Upper lobe of left lung (tissue), 6 donors: Measurements from ENCODE around the gene RDX. TPM values are rescaled to one million over a fixed set of nuclear protein-coding genes. Genes with fewer than 3 reads are reported as not detected.
"Not testable (repeated sequence)": the region's sequence is repeated elsewhere in the genome, so short reads cannot be mapped to it uniquely, and the experiment has no call there.

Experiments
- ATAC-seq, 2 donors: fragments of 200-7000 bp; cut with Tn5 transposase; one replicate each; pipeline ENCODE4 v1.9.1; 2022; ENCODE audit warnings: mild to moderate bottlenecking in 2 of 2, moderate library complexity in 2 of 2; ENCODE audit not compliant: low FRiP score in 2 of 2
- DNase-seq, 2 donors: peaks; one replicate each; pipeline ENCODE4 v3.0.0-alpha.2; 2019 to 2020
- H3K27ac ChIP-seq, 4 donors: fragments of 200-600 bp; sonication (generic); one replicate each; pipeline ENCODE4 v1.5.1; 2016 to 2019
- H3K27me3 ChIP-seq, 4 donors: fragments of 200-600 bp; sonication (generic); one replicate each; pipeline ENCODE4 v1.5.1; 2017 to 2019
- H3K36me3 ChIP-seq, 4 donors: fragments of 200-600 bp; sonication (generic); one replicate each; pipeline ENCODE4 v1.5.1; 2016 to 2019
- H3K4me1 ChIP-seq, 4 donors: fragments of 200-600 bp; sonication (generic); one replicate each; pipeline ENCODE4 v1.5.1; 2018 to 2019
- H3K4me3 ChIP-seq, 4 donors: fragments of 200-600 bp; sonication (generic); one replicate each; pipeline ENCODE4 v1.5.1; 2017 to 2019; ENCODE audit warnings: mild to moderate bottlenecking in 2 of 4, moderate library complexity in 1 of 4
- H3K9me3 ChIP-seq, 4 donors: fragments of 200-600 bp; sonication (generic); one replicate each; pipeline ENCODE4 v1.5.1; 2018 to 2019
- EP300 ChIP-seq, 4 donors: sonication (generic); formaldehyde crosslinking; IDR thresholded peaks; one replicate each; pipeline ENCODE4 v1.5.1; 2017; ENCODE audit warnings: antibody characterized with exemption in 4 of 4, control low read depth in 2 of 4
- POLR2A ChIP-seq, 4 donors: fragments of 450-650 bp; IDR thresholded peaks; one replicate each; pipeline ENCODE4 v1.5.1; 2016 to 2017; ENCODE audit warnings: antibody characterized with exemption in 4 of 4, mild to moderate bottlenecking in 2 of 4
- POLR2AphosphoS5 ChIP-seq, 2 donors: sonication (generic); formaldehyde crosslinking; IDR thresholded peaks; one replicate each; pipeline ENCODE4 v1.5.1; 2017; ENCODE audit warnings: antibody characterized with exemption in 2 of 2
- WGBS, 2 donors: methylation state at CpG; one replicate each; pipeline ENCODE4 v1.1.5; 2017 to 2018; 5-methylcytosine and 5-hydroxymethylcytosine counted together
- total RNA-seq, 6 donors: library from RNA; depleted of rRNA in 4 of 6; stranded (reverse); fragments of >200 nt in 4 of 6; gene quantifications; one replicate each; pipeline versions ENCODE4 v1.1.0 to v1.2.1, GENCODE V29; 2016 to 2021
- TF ChIP-seq, protein P1 (sequence below), 6 experiments: fragments of 450-650 bp in 4 of 6; fragments of 200-600 bp in 2 of 6; sonication (generic) in 2 of 6; IDR thresholded peaks; one replicate each; pipeline ENCODE4 v1.5.1; 2016 to 2019; ENCODE audit warnings: antibody characterized with exemption in 6 of 6
- donor health status: DM: no; HTN: no; CAD: no; lungs with moderate emphysema.
- donor health status: DM: no; HTN: yes; CAD: no; lungs with severe emphysema.

RDX gene
- total RNA-seq, 6 donors from 2014 or later, result 113 to 142 (median 121) TPM

DNA sequence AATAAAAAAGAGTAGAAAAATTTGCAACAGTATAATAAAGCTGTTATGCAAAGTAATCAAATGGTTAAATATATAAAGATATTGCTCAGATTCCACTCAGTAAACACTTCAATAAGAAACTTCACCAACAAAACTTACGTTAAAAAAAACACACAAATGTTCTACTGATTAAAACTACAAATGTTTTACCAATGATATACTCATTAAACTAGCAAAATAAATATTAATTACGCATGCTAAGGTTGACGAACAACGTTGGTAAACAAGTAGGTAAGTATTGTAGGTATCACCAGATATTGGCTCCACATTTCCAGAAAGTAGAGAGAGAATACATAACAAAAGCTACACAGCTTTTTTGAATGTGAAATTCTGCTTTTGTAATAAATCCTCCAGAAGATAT lies 12.6 kb downstream of the RDX start:
- H3K9me3 ChIP-seq, result no peaks in the 10 kb centered on the region
- H3K27ac ChIP-seq, result no peak overlapping the region
- TF ChIP-seq EP300 (IDR thresholded peaks at IDR 0.05) (no peak), POLR2AphosphoS5 (IDR thresholded peaks at IDR 0.05) (no peak), POLR2A (IDR thresholded peaks at IDR 0.05) (no peak)
- TF ChIP-seq, protein P1, sequence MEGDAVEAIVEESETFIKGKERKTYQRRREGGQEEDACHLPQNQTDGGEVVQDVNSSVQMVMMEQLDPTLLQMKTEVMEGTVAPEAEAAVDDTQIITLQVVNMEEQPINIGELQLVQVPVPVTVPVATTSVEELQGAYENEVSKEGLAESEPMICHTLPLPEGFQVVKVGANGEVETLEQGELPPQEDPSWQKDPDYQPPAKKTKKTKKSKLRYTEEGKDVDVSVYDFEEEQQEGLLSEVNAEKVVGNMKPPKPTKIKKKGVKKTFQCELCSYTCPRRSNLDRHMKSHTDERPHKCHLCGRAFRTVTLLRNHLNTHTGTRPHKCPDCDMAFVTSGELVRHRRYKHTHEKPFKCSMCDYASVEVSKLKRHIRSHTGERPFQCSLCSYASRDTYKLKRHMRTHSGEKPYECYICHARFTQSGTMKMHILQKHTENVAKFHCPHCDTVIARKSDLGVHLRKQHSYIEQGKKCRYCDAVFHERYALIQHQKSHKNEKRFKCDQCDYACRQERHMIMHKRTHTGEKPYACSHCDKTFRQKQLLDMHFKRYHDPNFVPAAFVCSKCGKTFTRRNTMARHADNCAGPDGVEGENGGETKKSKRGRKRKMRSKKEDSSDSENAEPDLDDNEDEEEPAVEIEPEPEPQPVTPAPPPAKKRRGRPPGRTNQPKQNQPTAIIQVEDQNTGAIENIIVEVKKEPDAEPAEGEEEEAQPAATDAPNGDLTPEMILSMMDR (IDR thresholded peaks at IDR 0.05), result no peak
- whole genome bisulfite sequencing, 2 donors, result 60 to 70% methylated on average over 4 of the region's 4 CpGs
- DNase-seq, result no peak
- H3K27me3 ChIP-seq, result no peaks in the 10 kb centered on the region
- H3K4me3 ChIP-seq, result no peak overlapping the region
- no peak for ATAC-seq
- peaks cover 0 to 6% (median 3%) of the 10 kb centered on the region in 4 donors for H3K36me3 ChIP-seq
- peaks cover 11 to 31% (median 19%) of the 10 kb centered on the region in 4 donors for H3K4me1 ChIP-seq

DNA sequence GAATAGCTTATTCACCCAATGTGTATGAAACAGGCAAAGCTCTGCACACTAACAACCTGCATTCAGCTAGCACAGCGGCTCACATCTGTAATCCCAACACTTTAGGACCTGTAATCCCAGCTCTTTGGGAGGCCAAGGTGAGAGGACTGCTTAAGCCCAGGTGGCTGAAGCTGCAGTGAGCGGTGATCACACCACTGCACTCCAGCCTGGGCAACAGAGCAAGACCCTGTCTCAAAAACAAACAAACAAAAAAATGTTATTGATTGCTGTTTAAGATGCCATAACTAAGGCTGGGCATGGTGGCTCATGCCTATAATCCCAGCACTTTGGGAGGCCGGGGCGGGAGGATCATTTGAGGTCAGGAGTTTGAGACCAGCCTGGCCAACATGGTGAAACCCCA lies 15.8 kb downstream of the RDX start:
- ATAC-seq, H3K27ac ChIP-seq, H3K27me3 ChIP-seq, DNase-seq, H3K4me3 ChIP-seq, H3K4me1 ChIP-seq, H3K9me3 ChIP-seq: not testable (repeated sequence)
- H3K36me3 ChIP-seq, result peaks cover 0 to 21% (median 4%) of the 10 kb centered on the region in 4 donors
- 97 to 100% methylated on average over 4 of the region's 4 CpGs for WGBS, 2 donors

DNA sequence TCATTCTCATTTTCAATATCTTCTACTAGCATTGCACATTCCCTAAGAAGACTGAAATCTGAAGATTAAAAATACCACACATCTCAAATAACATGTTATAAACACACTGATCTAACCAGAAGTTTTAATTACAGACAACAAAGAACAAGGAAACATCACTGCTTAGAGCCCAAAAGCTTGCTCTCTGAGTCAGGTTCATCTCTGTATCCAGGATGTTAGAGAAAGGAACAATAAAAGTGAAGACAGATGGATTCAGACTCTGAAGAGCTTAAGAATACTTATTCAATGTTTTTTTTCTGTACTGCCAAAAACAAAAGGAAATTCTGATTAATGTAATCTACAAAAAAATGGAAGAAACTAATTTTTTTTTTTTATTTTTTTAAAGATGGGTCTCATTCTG lies 16.5 kb downstream of the RDX start:
- no peak for TF ChIP-seq EP300 (IDR thresholded peaks at IDR 0.05)
- TF ChIP-seq POLR2AphosphoS5 (IDR thresholded peaks at IDR 0.05), result no peak
- H3K4me1 ChIP-seq, result peaks cover 0 to 9% (median 6%) of the 10 kb centered on the region in 4 donors
- no peaks in the 10 kb centered on the region for H3K9me3 ChIP-seq
- no peak overlapping the region for H3K4me3 ChIP-seq
- no peak overlapping the region for H3K27ac ChIP-seq
- DNase-seq (no peak), ATAC-seq (no peak)
- H3K27me3 ChIP-seq, result no peaks in the 10 kb centered on the region
- peaks cover 0 to 21% (median 4%) of the 10 kb centered on the region in 4 donors for H3K36me3 ChIP-seq

DNA sequence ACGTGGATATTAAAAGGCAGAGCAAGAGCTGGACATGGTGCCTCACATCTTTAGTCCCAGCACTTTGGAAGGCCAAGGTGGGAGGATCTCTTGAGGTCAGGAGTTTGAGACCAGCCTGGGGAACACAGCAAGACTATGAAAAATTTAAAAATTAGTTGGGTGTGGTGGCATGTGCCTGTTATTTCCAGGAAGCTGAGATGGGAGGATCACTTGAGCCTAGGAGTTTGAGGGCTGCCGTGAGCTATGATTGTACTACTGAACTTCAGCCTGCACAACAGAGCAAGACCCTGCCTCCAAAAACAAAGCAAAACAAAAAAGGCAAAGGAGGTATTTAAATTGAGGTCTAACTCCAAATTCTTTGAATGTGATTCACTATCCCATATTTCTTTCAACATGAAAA lies 23.5 kb downstream of the RDX start:
- Histone ChIP-seq H3K36me3 (peaks cover 5 to 41% (median 10%) of the 10 kb centered on the region in 4 donors), H3K9me3 (no peaks in the 10 kb centered on the region), H3K27me3 (no peaks in the 10 kb centered on the region), H3K4me1 (peaks cover 0 to 6% (median 0%) of the 10 kb centered on the region in 4 donors), H3K4me3 (no peak overlapping the region), H3K27ac (no peak overlapping the region)
- TF ChIP-seq, protein P1 (IDR thresholded peaks at IDR 0.05), result no peak
- TF ChIP-seq POLR2AphosphoS5 (IDR thresholded peaks at IDR 0.05) (no peak), EP300 (IDR thresholded peaks at IDR 0.05) (no peak), POLR2A (IDR thresholded peaks at IDR 0.05) (no peak)
- 82 to 88% methylated on average over 2 of the region's 2 CpGs for WGBS, 2 donors
- no peak for ATAC-seq
- DNase-seq, result no peak

DNA sequence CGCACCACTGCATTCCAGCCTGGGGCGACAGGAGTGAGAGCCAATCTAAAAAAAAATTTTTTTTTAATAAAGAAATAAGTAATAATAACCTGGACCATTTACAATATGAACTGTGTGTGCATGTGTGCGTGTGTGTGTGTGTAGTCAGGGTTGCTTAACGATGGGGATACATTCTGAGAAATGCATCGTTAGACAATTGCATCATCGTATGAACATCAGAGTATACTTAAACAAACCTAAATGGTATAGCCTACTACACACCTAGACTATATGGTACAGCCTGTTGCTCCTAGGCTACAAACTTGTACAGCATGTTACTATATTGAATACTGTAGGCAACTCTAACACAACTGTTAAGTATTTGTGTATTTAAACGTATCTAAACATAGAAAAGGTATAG lies 26.4 kb downstream of the RDX start:
- 89 to 91% methylated on average over 7 of the region's 7 CpGs for WGBS, 2 donors
- H3K4me1 ChIP-seq, result peaks cover 0 to 6% (median 0%) of the 10 kb centered on the region in 4 donors
- peaks cover 5 to 32% (median 10%) of the 10 kb centered on the region in 4 donors for H3K36me3 ChIP-seq
- DNase-seq, result no peak
- no peak for ATAC-seq
- no peaks in the 10 kb centered on the region for H3K27me3 ChIP-seq
- no peaks in the 10 kb centered on the region for H3K9me3 ChIP-seq
- no peak overlapping the region for H3K27ac ChIP-seq
- no peak for TF ChIP-seq POLR2A (IDR thresholded peaks at IDR 0.05)
- no peak for TF ChIP-seq POLR2AphosphoS5 (IDR thresholded peaks at IDR 0.05)
- TF ChIP-seq, protein P1 (IDR thresholded peaks at IDR 0.05), result no peak
- TF ChIP-seq EP300 (IDR thresholded peaks at IDR 0.05), result no peak
- no peak overlapping the region for H3K4me3 ChIP-seq

DNA sequence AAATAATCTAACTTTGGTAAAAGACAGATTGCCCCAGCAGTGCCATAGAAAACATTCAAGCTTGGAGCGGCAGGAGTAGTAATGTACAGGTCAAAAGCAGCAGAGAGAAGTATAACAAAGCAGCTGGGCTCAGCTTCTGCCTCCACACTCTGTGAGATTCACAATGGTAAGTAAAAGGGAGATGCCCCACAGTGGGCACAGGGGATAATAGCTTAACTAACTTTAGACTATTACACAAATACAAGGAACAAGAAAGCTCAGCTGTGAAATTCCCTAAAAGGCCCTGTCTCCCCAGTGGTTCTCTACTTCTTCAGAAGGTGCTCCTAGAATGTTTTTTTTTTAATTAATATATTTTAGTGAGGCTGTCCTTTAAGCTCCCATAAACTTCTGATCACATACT lies 28.0 kb downstream of the RDX start:
- Histone ChIP-seq H3K27ac (no peak overlapping the region), H3K36me3 (peaks cover 5 to 34% (median 13%) of the 10 kb centered on the region in 4 donors), H3K9me3 (no peaks in the 10 kb centered on the region), H3K27me3 (no peaks in the 10 kb centered on the region), H3K4me3 (no peak overlapping the region), H3K4me1 (peaks cover 0 to 6% (median 0%) of the 10 kb centered on the region in 4 donors)
- DNase-seq, result no peak
- no peak for ATAC-seq
- TF ChIP-seq, protein P1 (IDR thresholded peaks at IDR 0.05), result no peak
- TF ChIP-seq EP300 (IDR thresholded peaks at IDR 0.05) (no peak), POLR2AphosphoS5 (IDR thresholded peaks at IDR 0.05) (no peak), POLR2A (IDR thresholded peaks at IDR 0.05) (no peak)
- 85 to 94% methylated on average over 1 of the region's 1 CpG for WGBS, 2 donors
